Uterus (tissue), 4 donors: ENCODE results near the gene SERPINA1. TPM values are rescaled to one million over a fixed set of nuclear protein-coding genes. Genes with fewer than 3 reads are reported as not detected.

Experiments
- DNase-seq, 2 donors: peaks; one replicate each; pipeline ENCODE4 v3.0.0-alpha.2; 2019 to 2020
- H3K27ac ChIP-seq, 2 donors: fragments of 200-600 bp; sonication (generic); 1 replicate in 1 of 2; 2 replicates in 1 of 2; pipeline ENCODE4 v1.5.1; 2016 to 2018
- H3K27me3 ChIP-seq, 2 donors: fragments of 200-600 bp; sonication (generic); one replicate each; pipeline ENCODE4 v1.5.1; 2018 to 2019; ENCODE audit warnings: control low read depth in 1 of 2
- H3K36me3 ChIP-seq, 2 donors: fragments of 200-600 bp; sonication (generic); one replicate each; pipeline ENCODE4 v1.5.1; 2019; ENCODE audit warnings: control low read depth in 1 of 2
- H3K4me1 ChIP-seq, 2 donors: fragments of 200-600 bp; sonication (generic); one replicate each; pipeline ENCODE4 v1.5.1; 2018 to 2019; ENCODE audit warnings: control low read depth in 1 of 2
- H3K4me3 ChIP-seq, 2 donors: fragments of 200-600 bp; sonication (generic); 1 replicate in 1 of 2; 2 replicates in 1 of 2; pipeline ENCODE4 v1.5.1; 2018 to 2019; ENCODE audit warnings: mild to moderate bottlenecking in 1 of 2
- H3K9me3 ChIP-seq, 2 donors: fragments of 200-600 bp; sonication (generic); one replicate each; pipeline ENCODE4 v1.5.1; 2019; ENCODE audit warnings: control low read depth in 1 of 2
- POLR2A ChIP-seq, 2 donors: fragments of 450-650 bp; IDR thresholded peaks; one replicate each; pipeline ENCODE4 v1.6.1; 2016; ENCODE audit warnings: antibody characterized with exemption in 2 of 2, mild to moderate bottlenecking in 1 of 2, moderate library complexity in 1 of 2
- intact Hi-C: fragments of 100-400 bp; cut with DNase I; formaldehyde crosslinking; loops from one replicate; pipeline ENCODE4 v1.15.1; 2023; ENCODE audit warnings: low total_unique reads
- total RNA-seq, 4 donors: library from RNA; depleted of rRNA in 3 of 4; stranded (reverse); fragments of >200 nt in 3 of 4; gene quantifications; one replicate each; pipeline versions ENCODE4 v1.1.0 to v1.2.4, GENCODE V29; 2014 to 2023
- TF ChIP-seq, protein P1 (sequence below), 4 experiments: fragments of 200-600 bp in 2 of 4; fragments of 450-650 bp in 2 of 4; sonication (generic) in 2 of 4; IDR thresholded peaks; one replicate each; pipeline ENCODE4 v1.5.1; 2016 to 2019; ENCODE audit warnings: antibody characterized with exemption in 4 of 4, mild to moderate bottlenecking in 2 of 4, moderate library complexity in 1 of 4
- donor health status: DM: yes; HTN: yes; CAD: no.

The SERPINA1 gene
- total RNA-seq, 4 donors from 2014 or later, result 0.88 to 6.6 (median 4.9) TPM; not detected in 1

- intact Hi-C loops, result no loop called here
- H3K4me1 ChIP-seq, result no peaks in the 10 kb centered on the region
- no peak for TF ChIP-seq POLR2A (IDR thresholded peaks at IDR 0.05)
- TF ChIP-seq, protein P1, sequence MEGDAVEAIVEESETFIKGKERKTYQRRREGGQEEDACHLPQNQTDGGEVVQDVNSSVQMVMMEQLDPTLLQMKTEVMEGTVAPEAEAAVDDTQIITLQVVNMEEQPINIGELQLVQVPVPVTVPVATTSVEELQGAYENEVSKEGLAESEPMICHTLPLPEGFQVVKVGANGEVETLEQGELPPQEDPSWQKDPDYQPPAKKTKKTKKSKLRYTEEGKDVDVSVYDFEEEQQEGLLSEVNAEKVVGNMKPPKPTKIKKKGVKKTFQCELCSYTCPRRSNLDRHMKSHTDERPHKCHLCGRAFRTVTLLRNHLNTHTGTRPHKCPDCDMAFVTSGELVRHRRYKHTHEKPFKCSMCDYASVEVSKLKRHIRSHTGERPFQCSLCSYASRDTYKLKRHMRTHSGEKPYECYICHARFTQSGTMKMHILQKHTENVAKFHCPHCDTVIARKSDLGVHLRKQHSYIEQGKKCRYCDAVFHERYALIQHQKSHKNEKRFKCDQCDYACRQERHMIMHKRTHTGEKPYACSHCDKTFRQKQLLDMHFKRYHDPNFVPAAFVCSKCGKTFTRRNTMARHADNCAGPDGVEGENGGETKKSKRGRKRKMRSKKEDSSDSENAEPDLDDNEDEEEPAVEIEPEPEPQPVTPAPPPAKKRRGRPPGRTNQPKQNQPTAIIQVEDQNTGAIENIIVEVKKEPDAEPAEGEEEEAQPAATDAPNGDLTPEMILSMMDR (IDR thresholded peaks at IDR 0.05), result no peak
Measured at GRCh38 chr14:94394581-94395207, 6.3 kb upstream of the SERPINA1 start.

GRCh38 chr14:94394025-94394493 is 5.7 kb upstream of the SERPINA1 start:
- no peak for DNase-seq
- H3K27me3 ChIP-seq, result no peaks in the 10 kb centered on the region
- no peaks in the 10 kb centered on the region for H3K36me3 ChIP-seq
- intact Hi-C loops, result no loop called here
- TF ChIP-seq POLR2A (IDR thresholded peaks at IDR 0.05), result no peak
- TF ChIP-seq, protein P1 (IDR thresholded peaks at IDR 0.05), result no peak
- no peak overlapping the region for H3K4me3 ChIP-seq
- H3K27ac ChIP-seq, result no peak overlapping the region
- H3K4me1 ChIP-seq, result no peaks in the 10 kb centered on the region
- H3K9me3 ChIP-seq, result no peaks in the 10 kb centered on the region

More at GRCh38 chr14:94394581-94395207, 6.3 kb upstream of the SERPINA1 start:
- no peaks in the 10 kb centered on the region for H3K27me3 ChIP-seq
- H3K27ac ChIP-seq, result no peak overlapping the region
- DNase-seq, result no peak
- no peak overlapping the region for H3K4me3 ChIP-seq
- H3K36me3 ChIP-seq, result no peaks in the 10 kb centered on the region
- no peaks in the 10 kb centered on the region for H3K9me3 ChIP-seq

DNA sequence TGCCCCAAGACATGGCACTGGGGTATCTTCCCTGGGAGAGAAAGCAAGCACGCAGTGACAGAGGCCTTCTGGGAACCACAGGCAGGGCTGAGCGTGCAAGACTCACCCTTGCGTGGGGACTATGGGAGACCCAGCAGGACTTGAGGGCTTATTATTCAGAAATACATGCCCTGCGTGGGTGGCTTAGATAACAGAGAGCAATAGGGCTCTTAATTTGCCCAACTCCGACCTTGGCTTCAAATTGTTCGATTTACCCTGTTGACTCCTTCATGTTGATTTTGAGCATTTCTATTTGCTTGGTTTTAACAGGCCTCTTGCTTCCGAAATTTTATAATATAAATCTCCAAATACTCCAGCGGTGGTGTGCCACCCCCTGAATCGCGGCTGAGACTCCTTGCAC is 5.1 kb upstream of the SERPINA1 start:
- H3K4me1 ChIP-seq, result no peaks in the 10 kb centered on the region
- H3K27ac ChIP-seq, result no peak overlapping the region
- no peaks in the 10 kb centered on the region for H3K27me3 ChIP-seq
- intact Hi-C loops, result no loop called here
- TF ChIP-seq, protein P1 (IDR thresholded peaks at IDR 0.05), result no peak
- TF ChIP-seq POLR2A (IDR thresholded peaks at IDR 0.05), result no peak
- no peaks in the 10 kb centered on the region for H3K9me3 ChIP-seq
- no peak for DNase-seq
- no peak overlapping the region for H3K4me3 ChIP-seq
- H3K36me3 ChIP-seq, result no peaks in the 10 kb centered on the region

DNA sequence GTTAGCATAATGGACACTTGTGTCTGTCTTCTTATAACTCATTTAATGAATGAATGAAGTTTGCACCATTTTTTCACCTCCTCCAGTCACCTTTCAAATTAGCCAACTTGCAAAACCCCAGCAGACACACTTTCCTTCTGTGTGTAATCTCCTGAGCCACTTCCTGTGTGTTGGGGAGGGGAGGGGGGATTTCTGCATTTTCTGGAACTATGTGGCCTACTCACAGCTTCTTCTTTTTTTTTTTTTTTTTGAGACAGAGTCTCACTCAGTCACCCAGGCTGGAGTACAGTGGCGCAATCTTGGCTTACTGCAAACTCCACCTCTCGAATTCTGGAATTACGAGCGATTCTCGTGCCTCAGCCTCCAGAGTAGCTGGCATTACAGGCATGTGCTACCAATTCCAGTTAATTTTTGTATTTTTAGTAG is 4.1 kb upstream of the SERPINA1 start:
- TF ChIP-seq POLR2A (IDR thresholded peaks at IDR 0.05), result no peak
- TF ChIP-seq, protein P1 (IDR thresholded peaks at IDR 0.05), result no peak
- Histone ChIP-seq H3K27ac (no peak overlapping the region), H3K36me3 (no peaks in the 10 kb centered on the region), H3K27me3 (no peaks in the 10 kb centered on the region), H3K4me1 (no peaks in the 10 kb centered on the region), H3K9me3 (no peaks in the 10 kb centered on the region), H3K4me3 (no peak overlapping the region)
- intact Hi-C loops, result no loop called here
- no peak for DNase-seq

- no peaks in the 10 kb centered on the region for H3K4me1 ChIP-seq
- no peaks in the 10 kb centered on the region for H3K36me3 ChIP-seq
- no peak for DNase-seq
- H3K4me3 ChIP-seq, result no peak overlapping the region
- H3K9me3 ChIP-seq, result no peaks in the 10 kb centered on the region
- H3K27ac ChIP-seq, result no peak overlapping the region
- TF ChIP-seq POLR2A (IDR thresholded peaks at IDR 0.05), result no peak
- TF ChIP-seq, protein P1 (IDR thresholded peaks at IDR 0.05), result no peak
- intact Hi-C loops, result no loop called here
- H3K27me3 ChIP-seq, result no peaks in the 10 kb centered on the region
Measured at GRCh38 chr14:94391281-94391975, 3.0 kb upstream of the SERPINA1 start.
